Measurements from ENCODE around the gene SHC1. TPM values are rescaled to one million over a fixed set of nuclear protein-coding genes. Genes with fewer than 3 reads are reported as not detected.
"Not testable (repeated sequence)": the region's sequence is repeated elsewhere in the genome, so short reads cannot be mapped to it uniquely, and the experiment has no call there.

SHC1 gene
- total RNA-seq, 4 donors from 2014 or later, result 69.1 to 104 (median 90.2) TPM

DNA sequence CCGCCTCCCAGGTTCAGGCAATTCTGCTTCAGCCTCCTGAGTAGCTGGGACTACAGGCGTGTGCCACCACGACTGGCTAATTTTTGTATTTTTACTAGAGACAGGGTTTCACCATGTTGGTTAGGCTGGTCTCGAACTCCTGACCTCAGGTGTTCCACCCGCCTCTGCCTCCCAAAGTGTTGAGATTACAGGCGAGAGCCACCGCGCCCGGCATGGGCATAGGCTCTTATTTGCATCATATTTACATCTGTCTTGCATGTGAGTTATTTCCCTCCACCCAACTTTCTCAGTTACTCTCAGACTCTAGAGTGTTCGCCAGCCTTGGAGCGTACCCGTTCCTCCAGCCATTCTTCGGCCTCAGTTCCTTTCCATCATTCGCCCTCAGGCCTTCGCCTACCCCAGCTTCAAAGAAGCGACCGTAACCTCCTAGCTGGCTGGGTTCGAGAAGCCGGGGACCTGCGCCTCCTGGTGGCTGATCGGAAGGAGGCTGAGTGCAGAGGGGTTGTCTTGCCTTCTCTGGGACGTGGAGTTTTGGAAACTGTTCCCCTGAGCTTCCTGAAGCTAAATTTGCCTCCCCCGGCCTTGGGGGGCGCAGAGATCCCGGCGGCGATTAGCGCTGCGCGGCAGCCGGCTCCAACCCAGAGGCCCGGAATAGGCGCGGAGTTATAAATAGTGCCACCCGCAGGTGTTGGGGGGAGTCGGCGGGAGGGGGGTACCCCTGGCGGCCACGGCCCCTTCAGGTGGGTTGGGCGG is 28.4 kb upstream of the SHC1 start:
- Histone ChIP-seq H3K4me3 (peak overlapping the region; percentile 29 to 76), H3K9me3 (no peaks in the 10 kb centered on the region), H3K27ac (peak overlapping the region; percentile 88 to 97 (median 96)), H3K36me3 (no peaks in the 10 kb centered on the region), H3K27me3 (no peaks in the 10 kb centered on the region), H3K4me1 (peaks cover 3 to 38% (median 13%) of the 10 kb centered on the region in 3 donors)
- TF ChIP-seq POLR2A (IDR thresholded peaks at IDR 0.05), result no peak
- TF ChIP-seq, protein P1, sequence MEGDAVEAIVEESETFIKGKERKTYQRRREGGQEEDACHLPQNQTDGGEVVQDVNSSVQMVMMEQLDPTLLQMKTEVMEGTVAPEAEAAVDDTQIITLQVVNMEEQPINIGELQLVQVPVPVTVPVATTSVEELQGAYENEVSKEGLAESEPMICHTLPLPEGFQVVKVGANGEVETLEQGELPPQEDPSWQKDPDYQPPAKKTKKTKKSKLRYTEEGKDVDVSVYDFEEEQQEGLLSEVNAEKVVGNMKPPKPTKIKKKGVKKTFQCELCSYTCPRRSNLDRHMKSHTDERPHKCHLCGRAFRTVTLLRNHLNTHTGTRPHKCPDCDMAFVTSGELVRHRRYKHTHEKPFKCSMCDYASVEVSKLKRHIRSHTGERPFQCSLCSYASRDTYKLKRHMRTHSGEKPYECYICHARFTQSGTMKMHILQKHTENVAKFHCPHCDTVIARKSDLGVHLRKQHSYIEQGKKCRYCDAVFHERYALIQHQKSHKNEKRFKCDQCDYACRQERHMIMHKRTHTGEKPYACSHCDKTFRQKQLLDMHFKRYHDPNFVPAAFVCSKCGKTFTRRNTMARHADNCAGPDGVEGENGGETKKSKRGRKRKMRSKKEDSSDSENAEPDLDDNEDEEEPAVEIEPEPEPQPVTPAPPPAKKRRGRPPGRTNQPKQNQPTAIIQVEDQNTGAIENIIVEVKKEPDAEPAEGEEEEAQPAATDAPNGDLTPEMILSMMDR (IDR thresholded peaks at IDR 0.05), result peak in 3 of 4 experiments; percentile 79 to 83 (median 81)
- no peak for TF ChIP-seq POLR2AphosphoS5 (IDR thresholded peaks at IDR 0.05)
- ATAC-seq, result no peak
- 18 to 34% methylated on average over 10 to 16 of the region's 40 CpGs for WGBS, 2 donors (ENCODE audit: low coverage in 1 of 2)

DNA sequence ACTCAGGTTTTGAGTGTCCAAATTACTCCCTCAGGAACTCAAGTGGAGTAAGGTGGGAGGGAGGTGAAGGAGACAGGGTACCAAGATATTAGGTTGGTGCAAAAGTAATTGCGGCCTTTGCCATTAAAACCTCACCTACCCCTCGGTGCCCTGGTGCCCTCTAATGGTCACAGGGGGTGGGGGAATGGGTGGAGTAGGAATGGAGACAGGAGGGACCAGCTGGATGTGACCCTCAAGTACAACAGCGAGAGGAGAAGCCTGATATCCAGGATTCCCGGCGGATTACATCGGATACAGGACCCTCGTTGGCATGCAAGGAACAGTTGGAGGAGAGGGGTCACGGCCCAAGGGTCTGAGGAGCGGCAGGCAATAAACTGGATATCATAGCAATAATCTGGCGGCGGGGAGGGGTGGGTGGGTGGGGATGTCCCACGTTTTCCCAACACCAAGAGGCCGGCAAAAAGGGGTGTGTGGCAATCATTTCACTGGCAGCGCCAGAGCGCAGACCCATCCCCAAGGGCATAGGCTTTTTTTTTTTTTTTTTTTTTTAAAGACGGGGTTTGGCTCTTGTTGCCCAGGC is 27.7 kb upstream of the SHC1 start:
- TF ChIP-seq, protein P1 (IDR thresholded peaks at IDR 0.05), result no peak
- TF ChIP-seq EP300 (IDR thresholded peaks at IDR 0.05), result no peak
- Histone ChIP-seq H3K9me3 (no peaks in the 10 kb centered on the region), H3K27me3 (no peaks in the 10 kb centered on the region), H3K27ac (peak overlapping the region in 2 of 4 donors; percentile 88 to 97), H3K36me3 (peaks cover 0 to under 1% of the 10 kb centered on the region in 2 donors), H3K4me3 (no peak overlapping the region), H3K4me1 (peaks cover 3 to 37% (median 13%) of the 10 kb centered on the region in 3 donors)
- ATAC-seq, result no peak
- WGBS, 2 donors (ENCODE audit: low coverage in 1 of 2), result 72 to 78% methylated on average over 4 to 13 of the region's 16 CpGs

- no peak overlapping the region for H3K4me3 ChIP-seq
- no peak overlapping the region for H3K27ac ChIP-seq
- H3K9me3 ChIP-seq, result no peaks in the 10 kb centered on the region
- no peaks in the 10 kb centered on the region for H3K27me3 ChIP-seq
- TF ChIP-seq EP300 (IDR thresholded peaks at IDR 0.05), result no peak
- no peak for TF ChIP-seq POLR2AphosphoS5 (IDR thresholded peaks at IDR 0.05)
- no peak for TF ChIP-seq POLR2A (IDR thresholded peaks at IDR 0.05)
- TF ChIP-seq, protein P1 (IDR thresholded peaks at IDR 0.05), result no peak
- WGBS, 2 donors (ENCODE audit: low coverage in 1 of 2), result 93 to 96% methylated on average over 4 to 9 of the region's 15 CpGs
- peaks cover 3 to 37% (median 13%) of the 10 kb centered on the region in 3 donors for H3K4me1 ChIP-seq
- peaks cover 0 to 12% of the 10 kb centered on the region in 2 donors for H3K36me3 ChIP-seq
- no peak for ATAC-seq
Observed at GRCh38 chr1:154996966-154997701, 26.6 kb upstream of the SHC1 start.

DNA sequence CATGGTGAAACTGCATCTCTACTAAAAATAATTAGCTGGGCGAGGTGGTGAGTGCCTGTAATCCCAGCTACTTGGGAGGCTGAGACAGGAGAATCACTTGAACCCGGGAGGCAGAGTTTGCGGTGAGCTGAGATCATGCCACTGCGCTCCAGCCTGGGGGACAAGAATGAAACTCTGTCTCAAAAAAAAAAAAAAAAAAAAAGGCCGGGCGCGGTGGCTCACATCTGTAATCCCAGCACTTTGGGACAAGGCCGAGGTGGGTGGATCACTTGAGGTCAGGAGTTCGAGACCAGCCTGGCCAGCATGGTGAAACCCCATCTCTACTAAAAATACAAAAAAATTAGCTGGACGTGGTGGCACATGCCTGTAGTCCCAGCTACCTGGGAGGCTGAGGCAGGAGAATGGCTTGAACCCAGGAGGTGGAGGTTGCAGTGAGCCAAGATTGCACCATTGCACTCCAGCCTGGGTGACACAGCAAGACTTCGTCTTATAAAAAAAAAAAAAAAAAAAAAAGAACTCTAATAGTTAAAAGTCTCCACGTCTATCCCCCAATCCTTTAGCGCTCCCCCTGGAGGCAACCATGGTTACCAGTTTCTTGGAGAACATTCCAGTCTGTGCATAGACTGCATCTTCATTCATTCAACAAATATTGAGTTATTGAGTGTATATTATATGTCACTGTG is 24.9 kb upstream of the SHC1 start:
- not testable (repeated sequence) for H3K9me3 ChIP-seq, H3K27ac ChIP-seq, H3K27me3 ChIP-seq, H3K4me3 ChIP-seq
- Histone ChIP-seq H3K36me3 (peaks cover 0 to 27% of the 10 kb centered on the region in 2 donors), H3K4me1 (peaks cover 3 to 37% (median 13%) of the 10 kb centered on the region in 3 donors)
- TF ChIP-seq, protein P1 (IDR thresholded peaks at IDR 0.05), result peak in 3 of 4 experiments; percentile 9 to 45 (median 36)
- ATAC-seq, result peak; percentile 19
- 17 to 52% methylated on average over 4 to 10 of the region's 13 CpGs for WGBS, 2 donors (ENCODE audit: low coverage in 1 of 2)

All from gastroesophageal sphincter (tissue), 4 donors.